IMR-90 (cell line): ENCODE results near the gene SH2B3. TPM values are rescaled to one million over a fixed set of nuclear protein-coding genes. Genes with fewer than 3 reads are reported as not detected.

Experiments
- ATAC-seq: fragments of 200-7000 bp; cut with Tn5 transposase; 2 replicates; pipeline ENCODE4 v1.9.1; 2020; ENCODE audit warnings: low read depth, mild to moderate bottlenecking, moderate library complexity
- BruUV-seq: library from RNA; stranded (reverse); fragments of 400-500 nt; replicated peaks from 2 replicates; lab custom pipeline; 2021; lab: Mats Ljungman, UMichigan
- CTCF ChIA-PET: fragments of 300-600 bp; formaldehyde crosslinking; extraction: SDS; loops from one replicate; lab custom pipeline; 2021; ENCODE audit warnings: antibody characterized with exemption; lab: Yijun Ruan, JAX
- POLR2A ChIA-PET: fragments of 300-600 bp; sonication (Branson Sonifier 250); formaldehyde crosslinking; loops from one replicate; lab custom pipeline; 2022; ENCODE audit warnings: antibody characterized with exemption; ENCODE audit not compliant: unreplicated experiment; lab: Charles Lee
- DNase-seq: peaks from one replicate; pipeline ENCODE4 v3.0.0; 2013
- H2AFZ ChIP-seq: replicated peaks from 2 replicates; pipeline ENCODE3; 2013; ENCODE audit warnings: low read length, mild to moderate bottlenecking; ENCODE audit not compliant: poor library complexity
- H2AK5ac ChIP-seq: 2 replicates; pipeline ENCODE4 v1.6.1; 2013; ENCODE audit warnings: low read depth, low read length, inconsistent platforms
- H2AK9ac ChIP-seq: replicated peaks from 2 replicates; pipeline ENCODE3; 2013; ENCODE audit warnings: mild to moderate bottlenecking, low read depth, low read length, moderate library complexity; ENCODE audit not compliant: poor library complexity
- H2BK120ac ChIP-seq: 2 replicates; pipeline ENCODE4 v1.6.1; 2013; ENCODE audit warnings: low read depth, low read length, inconsistent platforms
- H2BK15ac ChIP-seq: 3 replicates; pipeline ENCODE4 v1.6.1; 2013; ENCODE audit warnings: low read depth, low read length, inconsistent platforms
- H2BK20ac ChIP-seq: 2 replicates; pipeline ENCODE4 v1.6.1; 2013; ENCODE audit warnings: low read depth, mild to moderate bottlenecking, inconsistent platforms, low read length, moderate library complexity
- H2BK5ac ChIP-seq: 2 replicates; pipeline ENCODE4 v1.6.1; 2013; ENCODE audit warnings: mild to moderate bottlenecking, low read depth, low read length, inconsistent platforms; ENCODE audit not compliant: poor library complexity, severe bottlenecking
- H3K14ac ChIP-seq: replicated peaks from 2 replicates; pipeline ENCODE4 v1.6.1; 2013; ENCODE audit warnings: low read depth, low read length, inconsistent platforms
- H3K18ac ChIP-seq: 2 replicates; pipeline ENCODE4 v1.6.1; 2013; ENCODE audit warnings: low read depth, low read length, control low read depth
- H3K23ac ChIP-seq: 2 replicates; pipeline ENCODE4 v1.6.1; 2013; ENCODE audit warnings: low read depth, low read length, inconsistent platforms
- H3K27ac ChIP-seq: 2 replicates; pipeline ENCODE4 v1.5.1; 2013; ENCODE audit warnings: mild to moderate bottlenecking, control low read depth, low read length; ENCODE audit not compliant: insufficient read depth
- H3K27me3 ChIP-seq: 2 replicates; pipeline ENCODE4 v1.6.1; 2013; ENCODE audit warnings: low read length; ENCODE audit not compliant: control insufficient read depth, insufficient read depth
- H3K36me3 ChIP-seq: 2 replicates; pipeline ENCODE4 v1.6.1; 2013; ENCODE audit warnings: low read length, mixed read lengths; ENCODE audit not compliant: control insufficient read depth, insufficient read depth
- H3K4ac ChIP-seq: 2 replicates; pipeline ENCODE4 v1.6.1; 2013; ENCODE audit warnings: low read depth, low read length, inconsistent platforms
- H3K4me1 ChIP-seq: 2 replicates; pipeline ENCODE4 v1.6.1; 2013; ENCODE audit warnings: low read length, mixed read lengths; ENCODE audit not compliant: control insufficient read depth, insufficient read depth
- H3K4me2 ChIP-seq: 2 replicates; pipeline ENCODE4 v1.6.1; 2013; ENCODE audit warnings: low read depth, mild to moderate bottlenecking, control low read depth, low read length, moderate library complexity
- H3K4me3 ChIP-seq: 2 replicates; pipeline ENCODE4 v1.5.1; 2013; ENCODE audit warnings: low read depth, mild to moderate bottlenecking, control low read depth, low read length, moderate library complexity; ENCODE audit not compliant: insufficient read depth
- H3K56ac ChIP-seq: 2 replicates; pipeline ENCODE4 v1.6.1; 2013; ENCODE audit warnings: low read length, inconsistent platforms; ENCODE audit not compliant: insufficient read depth; ENCODE audit errors: extremely low read depth
- H3K79me1 ChIP-seq, 2 experiments: 2 replicates each; pipeline ENCODE4 v1.6.1; 2013; ENCODE audit warnings: low read length in 2 of 2, inconsistent platforms in 1 of 2, low read depth in 1 of 2
- H3K9ac ChIP-seq: 2 replicates; pipeline ENCODE4 v1.6.1; 2013; ENCODE audit warnings: low read depth, low read length, control low read depth
- H3K9me1 ChIP-seq: 2 replicates; pipeline ENCODE4 v1.6.1; 2013; ENCODE audit warnings: low read length, inconsistent platforms; ENCODE audit not compliant: insufficient read depth
- H3K9me3 ChIP-seq: 2 replicates; pipeline ENCODE4 v1.6.1; 2013; ENCODE audit warnings: low read length; ENCODE audit not compliant: control insufficient read depth, insufficient read depth
- H4K20me1 ChIP-seq: 2 replicates; pipeline ENCODE4 v1.6.1; 2013; ENCODE audit warnings: low read length, inconsistent platforms; ENCODE audit not compliant: insufficient read depth
- H4K5ac ChIP-seq: 2 replicates; pipeline ENCODE4 v1.6.1; 2013; ENCODE audit warnings: mild to moderate bottlenecking, low read depth, low read length, control low read depth
- H4K8ac ChIP-seq, 2 experiments: 2 replicates each; pipeline ENCODE4 v1.6.1; 2013; ENCODE audit warnings: low read depth in 2 of 2, low read length in 2 of 2, control low read depth in 1 of 2, inconsistent platforms in 1 of 2
- H4K91ac ChIP-seq: 2 replicates; pipeline ENCODE4 v1.6.1; 2013; ENCODE audit warnings: low read depth, low read length, inconsistent platforms; ENCODE audit not compliant: insufficient read depth
- BHLHE40 ChIP-seq: fragments of 150-350 bp; IDR thresholded peaks from 2 replicates; pipeline ENCODE4 v1.6.1; 2016; ENCODE audit warnings: mild to moderate bottlenecking, low read depth, low read length
- CHD1 ChIP-seq: IDR thresholded peaks from 2 replicates; pipeline ENCODE4 v1.6.1; 2012; ENCODE audit warnings: low read depth, low read length, improper control_type of control experiment
- MAFK ChIP-seq: IDR thresholded peaks from 2 replicates; pipeline ENCODE4 v1.6.1; 2012; ENCODE audit warnings: low read depth, low read length, improper control_type of control experiment
- MAZ ChIP-seq: IDR thresholded peaks from 2 replicates; pipeline ENCODE4 v1.6.1; 2012; ENCODE audit warnings: low read depth, mild to moderate bottlenecking, low read length, improper control_type of control experiment, moderate library complexity, borderline replicate concordance
- MXI1 ChIP-seq: IDR thresholded peaks from 2 replicates; pipeline ENCODE4 v1.6.1; 2012; ENCODE audit warnings: low read depth, mild to moderate bottlenecking, low read length, moderate library complexity, borderline replicate concordance
- NFE2L2 ChIP-seq: fragments of 150-350 bp; IDR thresholded peaks from 2 replicates; pipeline ENCODE4 v1.6.1; 2016; ENCODE audit warnings: low read depth, mild to moderate bottlenecking, low read length
- RAD21 ChIP-seq: IDR thresholded peaks from 2 replicates; pipeline ENCODE4 v1.6.1; 2012; ENCODE audit warnings: low read length, improper control_type of control experiment
- RCOR1 ChIP-seq: IDR thresholded peaks from 2 replicates; pipeline ENCODE4 v1.6.1; 2012; ENCODE audit warnings: mild to moderate bottlenecking, low read length, improper control_type of control experiment; ENCODE audit not compliant: insufficient replicate concordance
- RFX5 ChIP-seq: IDR thresholded peaks from 2 replicates; pipeline ENCODE4 v1.8.0; 2012; ENCODE audit warnings: low read depth, mild to moderate bottlenecking, low read length, moderate library complexity
- SMC3 ChIP-seq: fragments of 150-350 bp; IDR thresholded peaks from 2 replicates; pipeline ENCODE4 v1.6.1; 2016; ENCODE audit warnings: low read depth, mild to moderate bottlenecking, antibody characterized with exemption, low read length, moderate library complexity
- WGBS, 2 experiments: methylation state at CpG; one replicate each; pipeline versions ENCODE4 v1.1.5 to v1.1.7; 2013; ENCODE audit warnings: missing lambda C conversion rate in 2 of 2; ENCODE audit not compliant: insufficient read length in 1 of 2; ENCODE audit errors: extremely low coverage in 2 of 2; 5-methylcytosine and 5-hydroxymethylcytosine counted together
- dilution Hi-C: fragments of 300-500 bp; cut with HindIII; formaldehyde crosslinking; loops from one replicate; pipeline ENCODE4 v1.14.3; 2018; ENCODE audit warnings: low sequenced_read_pairs; ENCODE audit not compliant: unreplicated experiment
- in situ Hi-C: fragments of 300-500 bp; cut with MboI; formaldehyde crosslinking; loops from 3 replicates; pipeline ENCODE4 v1.14.3; 2019; ENCODE audit warnings: low sequenced_read_pairs, inconsistent platforms, mixed read lengths
- intact Hi-C: fragments of 100-400 bp; cut with micrococcal nuclease; formaldehyde crosslinking; loops from 2 replicates; pipeline ENCODE4 v1.10.0; 2022
- polyA plus RNA-seq, 3 experiments: library from polyadenylated mRNA; depleted of rRNA; stranded (reverse); fragments of >200 nt; gene quantifications; 2 replicates each; pipeline ENCODE4 v1.2.3, GENCODE V29; 2012; ENCODE audit warnings: low replicate concordance in 1 of 3
- total RNA-seq: library from RNA; depleted of rRNA; stranded (reverse); fragments of >200 nt; gene quantifications from 2 replicates; pipeline ENCODE4 v1.2.3, GENCODE V29; 2012

SH2B3 gene
- total and polyA plus RNA-seq, 2 of the 4 experiments (the other 2 are of a cell fraction), result 9.3 to 20.2 TPM

- no peak overlapping the region for H3K23ac ChIP-seq
- no peaks in the 10 kb centered on the region for H3K9me3 ChIP-seq
- H3K36me3 ChIP-seq, result peaks cover 72% of the 10 kb centered on the region
- H2BK5ac ChIP-seq, result no peak overlapping the region
- in situ Hi-C loops (no loop called here), dilution Hi-C loops (no loop called here), intact Hi-C loops (loop anchor here (5.0 kb wide), 1 partner anchor 121 kb away; no protein-coding TSS in a partner anchor)
- POLR2A ChIA-PET, result no interaction called here
- WGBS, 2 experiments, result 97% methylated on average over 19 of the region's 25 CpGs; no CpG with 5 or more reads in 1 of the 2 experiments
- H3K4me3 ChIP-seq, result no peak overlapping the region
- peaks cover 15 to 77% of the 10 kb centered on the region in 2 experiments for H3K79me1 ChIP-seq
- no peak for TF ChIP-seq NFE2L2
- TF ChIP-seq MAFK, result no peak
- TF ChIP-seq RCOR1, result no peak
- no peak for TF ChIP-seq CHD1
- TF ChIP-seq MAZ, result no peak
- TF ChIP-seq SMC3, result no peak
- no peak for TF ChIP-seq MXI1
- no peak for TF ChIP-seq BHLHE40
- TF ChIP-seq RFX5, result no peak
- no peak for TF ChIP-seq RAD21
- H3K27me3 ChIP-seq, result no peaks in the 10 kb centered on the region
- DNase-seq (no peak), ATAC-seq (no peak)
- peaks cover 36% of the 10 kb centered on the region for H4K20me1 ChIP-seq
- H3K14ac ChIP-seq, result no peak overlapping the region
- no peak overlapping the region for H2AK9ac ChIP-seq
- H2BK120ac ChIP-seq, result no peak overlapping the region
- H2AK5ac ChIP-seq, result no peak overlapping the region
- no peak overlapping the region for H3K56ac ChIP-seq
- no peak overlapping the region for H3K4ac ChIP-seq
- no peak overlapping the region for H4K91ac ChIP-seq
- H3K4me2 ChIP-seq, result no peak overlapping the region
- no peak overlapping the region for H3K9ac ChIP-seq
- no TSS peak for BruUV-seq
- no peak overlapping the region for H3K18ac ChIP-seq
- H3K9me1 ChIP-seq, result peaks cover 11% of the 10 kb centered on the region; the same call in 1 of the 2 replicates
- no peak overlapping the region for H2AFZ ChIP-seq
- peaks cover 8% of the 10 kb centered on the region for H3K4me1 ChIP-seq
- H3K27ac ChIP-seq, result no peak overlapping the region
- no peak overlapping the region for H2BK20ac ChIP-seq
- H4K5ac ChIP-seq, result no peak overlapping the region
- H2BK15ac ChIP-seq, result no peak overlapping the region
- CTCF ChIA-PET, result no interaction called here
- no peak overlapping the region for H4K8ac ChIP-seq
These were observed 47.6 kb downstream of the SH2B3 start for GRCh38 chr12:111453071-111453989.
